Testis (tissue), 2 donors: ENCODE data around the gene HELZ.

Source experiments
- POLR2A ChIP-seq: fragments of 450-650 bp; IDR thresholded peaks from one replicate; pipeline ENCODE4 v1.6.1; 2017; ENCODE audit warnings: antibody characterized with exemption, mild to moderate bottlenecking, moderate library complexity
- TF ChIP-seq, protein P1 (sequence below), 3 experiments: fragments of 450-650 bp in 2 of 3; fragments of 200-600 bp in 1 of 3; sonication (generic) in 1 of 3; IDR thresholded peaks; one replicate each; pipeline ENCODE4 v1.5.1; 2016 to 2019; ENCODE audit warnings: antibody characterized with exemption in 3 of 3, mild to moderate bottlenecking in 2 of 3, moderate library complexity in 1 of 3

DNA sequence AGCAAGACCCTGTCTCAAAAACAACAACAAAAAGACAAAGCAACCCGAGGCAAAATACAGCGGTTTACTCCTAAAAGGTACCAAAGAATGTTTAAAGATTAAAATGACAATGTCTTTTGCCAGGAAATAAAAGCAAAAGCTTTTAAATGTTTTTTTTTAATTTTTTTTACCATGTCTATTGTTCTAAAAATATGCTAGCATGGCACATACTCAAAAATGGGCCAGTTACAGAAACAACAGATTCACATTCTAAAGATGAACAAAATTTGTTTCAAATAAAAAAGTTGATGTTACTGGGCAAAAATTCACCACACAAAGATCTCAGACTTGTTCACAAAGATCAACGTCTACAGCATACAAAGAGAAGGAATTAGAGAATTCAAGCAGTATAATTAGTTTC, 159.6 kb downstream of the HELZ start:
- TF ChIP-seq, protein P1, sequence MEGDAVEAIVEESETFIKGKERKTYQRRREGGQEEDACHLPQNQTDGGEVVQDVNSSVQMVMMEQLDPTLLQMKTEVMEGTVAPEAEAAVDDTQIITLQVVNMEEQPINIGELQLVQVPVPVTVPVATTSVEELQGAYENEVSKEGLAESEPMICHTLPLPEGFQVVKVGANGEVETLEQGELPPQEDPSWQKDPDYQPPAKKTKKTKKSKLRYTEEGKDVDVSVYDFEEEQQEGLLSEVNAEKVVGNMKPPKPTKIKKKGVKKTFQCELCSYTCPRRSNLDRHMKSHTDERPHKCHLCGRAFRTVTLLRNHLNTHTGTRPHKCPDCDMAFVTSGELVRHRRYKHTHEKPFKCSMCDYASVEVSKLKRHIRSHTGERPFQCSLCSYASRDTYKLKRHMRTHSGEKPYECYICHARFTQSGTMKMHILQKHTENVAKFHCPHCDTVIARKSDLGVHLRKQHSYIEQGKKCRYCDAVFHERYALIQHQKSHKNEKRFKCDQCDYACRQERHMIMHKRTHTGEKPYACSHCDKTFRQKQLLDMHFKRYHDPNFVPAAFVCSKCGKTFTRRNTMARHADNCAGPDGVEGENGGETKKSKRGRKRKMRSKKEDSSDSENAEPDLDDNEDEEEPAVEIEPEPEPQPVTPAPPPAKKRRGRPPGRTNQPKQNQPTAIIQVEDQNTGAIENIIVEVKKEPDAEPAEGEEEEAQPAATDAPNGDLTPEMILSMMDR (IDR thresholded peaks at IDR 0.05) = no peak
- no peak for TF ChIP-seq POLR2A
